Mucosa of rectum (tissue), 2 donors: ENCODE data around the gene NUP210.
"Not testable (repeated sequence)": the region's sequence is repeated elsewhere in the genome, so short reads cannot be mapped to it uniquely, and the experiment has no call there.

Source experiments
- H3K27ac ChIP-seq, 2 donors: one replicate each; pipeline ENCODE4 v1.7.0; 2013; ENCODE audit warnings: inconsistent platforms in 2 of 2, low read depth in 2 of 2, low read length in 2 of 2
- H3K27me3 ChIP-seq, 2 donors: one replicate each; pipeline ENCODE4 v1.7.0; 2013; ENCODE audit warnings: low read length in 2 of 2; ENCODE audit not compliant: control insufficient read depth in 2 of 2, insufficient read depth in 2 of 2
- H3K36me3 ChIP-seq, 2 donors: one replicate each; pipeline ENCODE4 v1.7.0; 2013; ENCODE audit warnings: low read length in 2 of 2; ENCODE audit not compliant: control insufficient read depth in 2 of 2, insufficient read depth in 2 of 2
- H3K4me1 ChIP-seq, 2 donors: one replicate each; pipeline ENCODE4 v1.7.0; 2013; ENCODE audit warnings: low read length in 2 of 2, mild to moderate bottlenecking in 1 of 2; ENCODE audit not compliant: control insufficient read depth in 2 of 2, insufficient read depth in 2 of 2
- H3K4me3 ChIP-seq, 2 donors: one replicate each; pipeline ENCODE4 v1.7.0; 2013; ENCODE audit warnings: low read length in 2 of 2
- H3K9ac ChIP-seq, 2 donors: one replicate each; pipeline ENCODE4 v1.7.0; 2013; ENCODE audit warnings: low read length in 2 of 2, low read depth in 1 of 2, mild to moderate bottlenecking in 1 of 2
- H3K9me3 ChIP-seq, 2 donors: one replicate each; pipeline ENCODE4 v1.7.0; 2013; ENCODE audit warnings: low read length in 2 of 2; ENCODE audit not compliant: control insufficient read depth in 2 of 2
- donor health status: healthy.
- donor health status: Normal muscosa, but diverticular disease.

Gene NUP210

DNA sequence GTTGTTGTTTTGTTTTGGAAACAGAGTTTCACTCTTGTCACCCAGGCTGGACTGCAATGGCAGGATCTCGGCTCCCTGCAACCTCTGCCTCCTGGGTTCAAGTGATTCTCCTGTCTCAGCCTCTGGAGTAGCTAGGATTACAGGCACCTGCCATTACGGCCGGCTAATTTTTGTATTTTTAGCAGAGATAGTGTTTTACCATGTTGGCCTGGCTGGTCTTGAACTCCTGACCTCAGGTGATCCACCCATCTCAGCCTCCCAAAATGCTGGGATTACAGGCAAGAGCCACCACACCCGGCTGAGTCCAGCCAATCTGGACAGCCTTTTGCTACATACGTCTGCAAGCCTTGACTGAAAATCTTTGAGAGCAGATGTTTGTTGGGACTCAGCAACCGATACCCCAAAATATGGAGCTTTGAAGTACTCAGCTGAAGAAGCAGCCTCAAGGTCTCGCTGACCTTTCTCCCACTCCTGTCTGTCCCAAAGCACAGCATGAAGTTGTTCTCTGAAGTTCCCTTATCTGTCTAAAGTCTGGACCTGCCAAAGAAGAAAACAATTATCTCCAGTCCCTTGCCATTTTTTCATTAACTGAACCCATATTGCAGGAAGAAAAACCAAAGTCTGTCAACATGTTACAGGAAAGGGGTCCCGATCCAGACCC is 9.6 kb upstream of the NUP210 start:
- Histone ChIP-seq H3K27me3 (no peaks in the 10 kb centered on the region), H3K36me3 (no peaks in the 10 kb centered on the region), H3K4me3 (no peak overlapping the region), H3K4me1 (no peaks in the 10 kb centered on the region), H3K9me3 (no peaks in the 10 kb centered on the region), H3K27ac (no peak overlapping the region), H3K9ac (no peak overlapping the region)

- H3K36me3 ChIP-seq, H3K27me3 ChIP-seq, H3K9ac ChIP-seq, H3K27ac ChIP-seq, H3K4me3 ChIP-seq, H3K9me3 ChIP-seq, H3K4me1 ChIP-seq: not testable (repeated sequence)
These were observed 8.6 kb upstream of the NUP210 start for GRCh38 chr3:13428678-13429077.

- H3K4me1 ChIP-seq: peaks cover 0 to 7% of the 10 kb centered on the region in 2 donors
- H3K36me3 ChIP-seq: no peaks in the 10 kb centered on the region
- H3K9ac ChIP-seq: no peak overlapping the region
- no peak overlapping the region for H3K27ac ChIP-seq
- no peaks in the 10 kb centered on the region for H3K27me3 ChIP-seq
- no peaks in the 10 kb centered on the region for H3K9me3 ChIP-seq
- no peak overlapping the region for H3K4me3 ChIP-seq
These were observed 7.8 kb upstream of the NUP210 start for GRCh38 chr3:13427662-13428603.

GRCh38 chr3:13426591-13426990 is 6.5 kb upstream of the NUP210 start:
- H3K27ac ChIP-seq: no peak overlapping the region
- H3K9ac ChIP-seq: no peak overlapping the region
- peaks cover 0 to 7% of the 10 kb centered on the region in 2 donors for H3K4me1 ChIP-seq
- no peaks in the 10 kb centered on the region for H3K27me3 ChIP-seq
- H3K36me3 ChIP-seq: no peaks in the 10 kb centered on the region
- H3K9me3 ChIP-seq: no peaks in the 10 kb centered on the region
- H3K4me3 ChIP-seq: no peak overlapping the region

DNA sequence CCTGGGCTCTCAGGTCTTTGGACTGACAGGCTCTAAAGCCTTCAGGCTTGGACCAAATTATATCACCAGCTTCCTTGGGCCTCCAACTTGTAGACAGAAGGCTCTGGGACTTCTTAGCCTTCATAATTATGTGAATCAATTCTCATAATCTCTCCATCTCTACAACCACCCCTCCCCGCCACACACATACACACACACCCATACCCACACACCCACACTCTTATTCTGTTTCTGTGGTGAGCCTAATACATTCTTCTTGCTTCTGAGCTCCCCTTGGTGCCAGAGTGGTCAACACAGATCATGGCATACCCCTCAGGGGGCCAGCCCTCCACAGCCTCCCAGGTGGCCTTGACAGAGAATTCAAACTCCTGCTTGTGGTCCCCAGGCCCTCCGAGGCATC is 5.6 kb upstream of the NUP210 start:
- no peaks in the 10 kb centered on the region for H3K27me3 ChIP-seq
- H3K9ac ChIP-seq: no peak overlapping the region
- H3K27ac ChIP-seq: no peak overlapping the region
- H3K9me3 ChIP-seq: no peaks in the 10 kb centered on the region
- peaks cover 5 to 10% of the 10 kb centered on the region in 2 donors for H3K4me1 ChIP-seq
- H3K4me3 ChIP-seq: no peak overlapping the region
- H3K36me3 ChIP-seq: no peaks in the 10 kb centered on the region

GRCh38 chr3:13424865-13425617 is 4.9 kb upstream of the NUP210 start:
- no peak overlapping the region for H3K27ac ChIP-seq
- no peaks in the 10 kb centered on the region for H3K27me3 ChIP-seq
- H3K9ac ChIP-seq: no peak overlapping the region
- H3K4me3 ChIP-seq: no peak overlapping the region
- no peaks in the 10 kb centered on the region for H3K36me3 ChIP-seq
- H3K4me1 ChIP-seq: peaks cover 5 to 10% of the 10 kb centered on the region in 2 donors
- no peaks in the 10 kb centered on the region for H3K9me3 ChIP-seq

- H3K9me3 ChIP-seq: no peaks in the 10 kb centered on the region
- no peaks in the 10 kb centered on the region for H3K36me3 ChIP-seq
- H3K27me3 ChIP-seq: peaks cover 0 to 2% of the 10 kb centered on the region in 2 donors
- H3K27ac ChIP-seq: no peak overlapping the region
- H3K4me3 ChIP-seq: no peak overlapping the region
- H3K9ac ChIP-seq: no peak overlapping the region
- peaks cover 9 to 11% of the 10 kb centered on the region in 2 donors for H3K4me1 ChIP-seq
These were observed 4.2 kb upstream of the NUP210 start for GRCh38 chr3:13424141-13424844.

DNA sequence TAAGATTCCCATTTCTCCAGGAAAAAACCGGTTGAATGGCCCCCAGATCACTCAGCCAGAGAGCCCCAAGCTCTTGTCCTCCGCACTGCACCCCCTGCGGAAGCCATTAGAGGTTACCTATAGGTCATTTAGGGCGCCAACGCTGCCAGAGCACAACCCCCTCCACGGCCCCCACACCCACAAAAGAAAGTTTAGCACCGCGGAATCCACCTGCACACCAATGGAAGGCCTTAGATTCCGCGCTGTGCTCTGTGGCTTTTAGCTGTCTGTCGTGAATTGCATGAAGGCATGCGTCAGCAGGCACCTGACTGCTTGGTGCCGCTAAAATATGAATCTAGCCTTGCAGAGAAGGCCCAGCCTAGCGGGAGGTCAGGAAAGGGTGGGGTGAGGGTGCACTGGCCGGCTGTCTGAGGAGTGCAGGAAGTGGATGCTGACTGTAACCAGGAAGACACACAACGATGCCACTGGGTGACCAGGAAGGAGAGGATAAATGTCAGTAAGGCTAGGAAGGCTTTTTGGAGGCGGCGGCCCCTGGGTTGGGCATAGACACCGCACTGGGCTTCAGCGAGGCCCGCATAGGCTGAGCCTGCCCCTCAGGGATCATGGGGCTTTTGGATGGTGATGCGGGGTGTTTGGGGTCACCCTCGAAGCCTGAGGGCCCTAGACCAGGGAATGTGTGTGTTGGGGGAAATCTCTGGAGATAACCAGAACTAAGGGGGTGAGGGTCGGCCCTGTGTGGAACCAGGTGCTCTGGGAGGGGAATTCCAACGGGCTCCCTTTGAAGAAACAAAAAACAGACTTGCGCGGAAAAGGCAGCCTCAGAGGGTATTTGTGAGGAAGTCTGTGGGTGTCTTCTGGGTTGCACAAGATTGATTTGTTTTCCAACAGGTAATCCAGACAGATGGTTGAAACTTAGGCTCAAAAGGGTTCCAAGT is 976 bp upstream of the NUP210 start:
- Histone ChIP-seq H3K27ac (peak overlapping the region; percentile 9 to 76), H3K9me3 (no peaks in the 10 kb centered on the region), H3K27me3 (peaks cover 0 to 4% of the 10 kb centered on the region in 2 donors), H3K4me1 (peaks cover 16 to 17% of the 10 kb centered on the region in 2 donors), H3K9ac (peak overlapping the region in 1 of 2 donors; percentile 32), H3K36me3 (no peaks in the 10 kb centered on the region), H3K4me3 (peak overlapping the region; percentile 52 to 63)

DNA sequence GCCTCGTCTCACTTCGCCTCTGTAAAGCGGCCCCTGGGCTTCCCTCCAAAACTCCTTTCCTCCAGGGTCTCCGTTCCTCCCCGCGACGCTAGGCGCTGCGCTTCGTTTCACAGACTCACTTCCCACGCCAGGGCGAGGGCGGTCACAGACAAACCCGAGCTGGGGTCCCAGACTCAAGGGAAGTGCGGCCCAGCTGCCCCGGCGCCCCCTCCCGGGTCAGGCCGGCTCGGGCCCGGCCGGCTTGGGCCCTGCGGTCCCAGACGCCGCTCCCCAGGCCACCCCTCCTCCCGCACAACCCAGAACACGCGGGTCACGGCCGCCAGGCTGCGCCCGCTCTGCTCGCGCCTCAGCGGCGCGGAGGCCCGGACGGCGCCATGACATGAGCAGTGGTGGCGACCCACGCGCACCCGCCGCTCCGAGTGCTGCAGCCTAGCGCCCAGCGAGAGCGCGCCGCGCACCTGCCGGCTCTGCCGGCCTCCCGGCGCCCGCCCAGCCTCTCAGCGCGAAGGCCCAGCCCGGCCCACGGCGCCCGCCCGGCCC is 547 bp downstream of the NUP210 start:
- Histone ChIP-seq H3K9me3 (no peaks in the 10 kb centered on the region), H3K27me3 (peaks cover 0 to 4% of the 10 kb centered on the region in 2 donors), H3K36me3 (no peaks in the 10 kb centered on the region), H3K9ac (peak overlapping the region; percentile 47 to 69), H3K4me3 (peak overlapping the region; percentile 63 to 74), H3K4me1 (peaks cover 17% of the 10 kb centered on the region in 2 donors), H3K27ac (peak overlapping the region in 1 of 2 donors; percentile 48)
